DOHH2 (cell line): ENCODE measurements around the gene ASH1L.
A peak's percentile ranks its signal among the peaks of the same experiment; 100 is the strongest.

Experiments used
- H3F3A ChIP-seq: fragments of 200-600 bp; sonication (generic), shearing (Covaris generic); 2 replicates; pipeline ENCODE4 v1.6.0; 2016; ENCODE audit warnings: antibody characterized with exemption, mild to moderate bottlenecking; ENCODE audit not compliant: control insufficient read depth, insufficient read depth
- H3K27ac ChIP-seq: fragments of 200-600 bp; sonication (generic); 2 replicates; pipeline ENCODE4 v1.5.1; 2014; ENCODE audit warnings: low read depth, mild to moderate bottlenecking, low read length, moderate library complexity
- H3K27me3 ChIP-seq: fragments of 200-600 bp; sonication (generic); 2 replicates; pipeline ENCODE4 v1.6.1; 2014; ENCODE audit warnings: mild to moderate bottlenecking, low read length, mixed read lengths; ENCODE audit not compliant: control insufficient read depth
- H3K36me3 ChIP-seq: fragments of 200-600 bp; sonication (generic); 2 replicates; pipeline ENCODE4 v1.6.1; 2014; ENCODE audit warnings: mild to moderate bottlenecking, low read length, moderate library complexity, mixed read lengths; ENCODE audit not compliant: control insufficient read depth
- H3K4me1 ChIP-seq: fragments of 200-600 bp; sonication (generic); 2 replicates; pipeline ENCODE4 v1.6.1; 2014; ENCODE audit warnings: mild to moderate bottlenecking, low read length, mixed read lengths; ENCODE audit not compliant: control insufficient read depth
- H3K4me2 ChIP-seq: fragments of 200-600 bp; sonication (generic); 2 replicates; pipeline ENCODE4 v1.6.0; 2014; ENCODE audit warnings: mild to moderate bottlenecking, low read length, moderate library complexity
- H3K4me3 ChIP-seq: fragments of 200-600 bp; sonication (generic); 2 replicates; pipeline ENCODE4 v1.5.1; 2014; ENCODE audit warnings: mild to moderate bottlenecking, low read length, mixed read lengths
- H3K79me2 ChIP-seq: fragments of 200-600 bp; sonication (generic); 2 replicates; pipeline ENCODE4 v1.6.1; 2014; ENCODE audit warnings: mild to moderate bottlenecking, low read length, mixed read lengths; ENCODE audit not compliant: control insufficient read depth
- H3K9me2 ChIP-seq: fragments of 200-600 bp; sonication (generic); replicated peaks from 2 replicates; pipeline ENCODE4 v1.6.1; 2014; ENCODE audit warnings: mild to moderate bottlenecking, low read length, mixed read lengths; ENCODE audit not compliant: control insufficient read depth
- H3K9me3 ChIP-seq: fragments of 200-600 bp; sonication (generic); 2 replicates; pipeline ENCODE4 v1.6.1; 2014; ENCODE audit warnings: antibody characterized with exemption, low read length, mixed read lengths; ENCODE audit not compliant: control insufficient read depth, insufficient read depth
- H4K20me1 ChIP-seq: fragments of 200-600 bp; sonication (generic); 2 replicates; pipeline ENCODE4 v1.6.0; 2014; ENCODE audit warnings: low read depth, mild to moderate bottlenecking, antibody characterized with exemption, low read length, moderate library complexity; ENCODE audit not compliant: control insufficient read depth, insufficient read depth
- CTCF ChIP-seq: fragments of 200-600 bp; sonication (generic); IDR thresholded peaks from one replicate; pipeline ENCODE4 v1.5.1; 2014; ENCODE audit warnings: antibody characterized with exemption, mild to moderate bottlenecking, low read depth, low read length; ENCODE audit not compliant: poor library complexity, severe bottlenecking
- EZH2phosphoT487 ChIP-seq: fragments of 200-600 bp; sonication (generic); IDR thresholded peaks from 2 replicates; pipeline ENCODE4 v1.6.1; 2017; ENCODE audit warnings: borderline replicate concordance, mild to moderate bottlenecking, antibody characterized with exemption, low read length, moderate library complexity, mixed read lengths

ASH1L gene

GRCh38 chr1:155540000-155540874 lies 22.4 kb downstream of the ASH1L start:
- H3K27me3 ChIP-seq: no peaks in the 10 kb centered on the region
- H3K79me2 ChIP-seq: peaks cover 98% of the 10 kb centered on the region
- TF ChIP-seq CTCF: no peak
- no peak for TF ChIP-seq EZH2phosphoT487
- H3K4me1 ChIP-seq: peaks cover 40% of the 10 kb centered on the region
- no peak overlapping the region for H3K4me2 ChIP-seq
- no peak overlapping the region for H3K27ac ChIP-seq
- H3K4me3 ChIP-seq: no peak overlapping the region
- H3K9me3 ChIP-seq: no peaks in the 10 kb centered on the region
- H4K20me1 ChIP-seq: 0 out of 2 replicates have a peak, but pooled peaks cover 6% of the 10 kb centered on the region
- 0 out of 2 replicates have a peak, but pooled peaks cover 4% of the 10 kb centered on the region for H3K36me3 ChIP-seq
- H3K9me2 ChIP-seq: no peaks in the 10 kb centered on the region
- H3F3A ChIP-seq: peaks cover 10% of the 10 kb centered on the region

DNA sequence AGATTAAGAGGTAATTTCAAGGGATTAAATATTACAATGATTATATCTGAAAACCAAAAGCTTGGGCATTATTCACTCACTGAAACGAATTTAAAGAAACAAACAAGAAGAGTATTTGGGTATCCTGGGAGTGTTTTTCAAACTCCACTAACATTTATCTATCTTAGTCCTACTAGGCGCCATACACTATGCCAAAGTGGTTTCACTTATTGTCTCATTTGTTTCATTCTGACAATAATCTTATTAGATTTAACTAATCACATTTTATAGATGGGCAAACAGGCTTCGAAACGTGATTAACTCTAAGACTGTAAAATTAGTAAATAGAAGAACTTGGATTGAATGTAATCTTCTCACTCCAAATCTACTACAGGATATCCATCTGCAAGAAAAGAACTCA lies 25.4 kb downstream of the ASH1L start:
- H3K4me1 ChIP-seq: peaks cover 37% of the 10 kb centered on the region
- no peaks in the 10 kb centered on the region for H3K27me3 ChIP-seq
- H3F3A ChIP-seq: peaks cover 10% of the 10 kb centered on the region
- peaks cover 97% of the 10 kb centered on the region for H3K79me2 ChIP-seq
- H3K4me3 ChIP-seq: no peak overlapping the region
- H3K36me3 ChIP-seq: no peaks in the 10 kb centered on the region
- H4K20me1 ChIP-seq: 0 out of 2 replicates have a peak, but pooled peaks cover 2% of the 10 kb centered on the region
- H3K27ac ChIP-seq: no peak overlapping the region
- TF ChIP-seq CTCF (no peak), EZH2phosphoT487 (no peak)
- H3K9me3 ChIP-seq: no peaks in the 10 kb centered on the region
- H3K9me2 ChIP-seq: no peaks in the 10 kb centered on the region
- peak overlapping the region; percentile 6; the same call in 1 of the 2 replicates for H3K4me2 ChIP-seq

DNA sequence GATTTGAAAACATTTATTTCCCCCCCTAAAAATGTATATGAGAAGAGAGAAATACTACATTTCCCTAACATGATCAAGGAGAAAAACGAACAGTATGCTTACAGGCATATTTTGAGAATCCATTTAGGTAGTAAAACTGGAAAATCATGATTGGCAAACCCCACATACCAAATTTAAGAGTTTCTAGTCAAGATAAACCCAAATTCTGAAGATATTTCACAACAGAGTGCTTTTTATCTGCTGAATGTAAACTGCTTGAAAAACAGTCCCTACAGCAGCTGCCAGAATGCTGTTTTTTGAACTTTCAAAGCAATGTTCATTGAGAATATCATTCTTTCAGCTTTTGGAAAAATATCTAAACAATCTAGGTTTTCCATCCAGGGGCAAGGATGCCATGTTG lies 31.0 kb downstream of the ASH1L start:
- Histone ChIP-seq H3K9me3 (no peaks in the 10 kb centered on the region), H3K27me3 (no peaks in the 10 kb centered on the region), H3K4me3 (no peak overlapping the region), H3K9me2 (no peaks in the 10 kb centered on the region), H3K4me2 (no peak overlapping the region), H3K36me3 (peaks cover 9% of the 10 kb centered on the region), H3K27ac (0 out of 2 replicates have a peak overlapping the region, but pooled peaks have one; percentile 8), H4K20me1 (peaks cover 16% of the 10 kb centered on the region), H3K4me1 (peaks cover 69% of the 10 kb centered on the region), H3F3A (peaks cover 28% of the 10 kb centered on the region), H3K79me2 (peaks cover 96% of the 10 kb centered on the region)
- TF ChIP-seq EZH2phosphoT487 (no peak), CTCF (no peak)
